Measurements from ENCODE around the gene EGFL7. TPM values are rescaled to one million over a fixed set of nuclear protein-coding genes. Genes with fewer than 3 reads are reported as not detected.
"Not testable (repeated sequence)": the region's sequence is repeated elsewhere in the genome, so short reads cannot be mapped to it uniquely, and the experiment has no call there.

The EGFL7 gene
- total RNA-seq, 1 experiment from 2014 or later = 0.81 TPM

DNA sequence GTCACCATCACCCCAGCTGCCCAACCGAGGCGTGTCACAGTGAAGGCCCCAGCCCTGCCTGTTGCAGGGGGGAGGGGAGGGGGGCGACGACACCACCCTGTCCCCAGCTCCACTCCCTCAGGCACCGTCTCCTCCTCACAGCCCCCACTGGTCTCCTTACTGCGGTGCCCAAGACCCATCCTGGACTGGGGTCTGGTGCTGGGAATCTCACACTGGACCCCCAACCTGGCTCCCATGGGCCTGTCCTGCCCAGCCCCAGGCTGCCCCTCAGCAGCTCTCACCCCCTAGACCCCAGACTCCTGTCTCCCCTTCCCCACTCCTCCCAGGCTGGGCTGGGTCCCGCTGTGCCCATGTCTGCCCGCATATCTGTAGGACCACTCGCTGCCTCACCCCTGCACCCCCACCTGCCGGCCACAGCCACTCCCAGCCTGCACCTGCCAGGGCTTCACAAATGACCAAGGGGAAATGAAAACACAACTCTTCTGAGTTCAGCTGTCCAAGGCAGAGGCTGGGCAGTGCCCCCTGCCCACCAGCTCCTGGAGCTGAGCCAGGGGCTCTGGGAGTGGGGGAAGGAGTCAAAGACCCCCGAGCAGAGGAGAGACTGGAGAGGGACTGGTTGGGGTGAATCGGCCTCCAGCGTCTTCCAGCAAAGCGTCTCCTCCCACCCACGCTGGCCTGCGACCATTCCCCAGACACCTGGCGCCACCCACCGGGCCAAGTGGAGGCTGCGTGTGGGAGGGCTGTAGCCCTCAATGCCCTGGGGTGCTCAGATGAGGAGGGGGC is 32.6 kb upstream of the EGFL7 start:
- no peak overlapping the region for H3K27ac ChIP-seq
- no peaks in the 10 kb centered on the region for H3K36me3 ChIP-seq
- no peaks in the 10 kb centered on the region for H3K9me3 ChIP-seq (replicated peaks)
- DNase-seq = peak; percentile 68 to 79
- peaks cover 14% of the 10 kb centered on the region for H3K27me3 ChIP-seq
- peaks cover 24% of the 10 kb centered on the region for H3K4me1 ChIP-seq
- no peak overlapping the region for H3K4me3 ChIP-seq

DNA sequence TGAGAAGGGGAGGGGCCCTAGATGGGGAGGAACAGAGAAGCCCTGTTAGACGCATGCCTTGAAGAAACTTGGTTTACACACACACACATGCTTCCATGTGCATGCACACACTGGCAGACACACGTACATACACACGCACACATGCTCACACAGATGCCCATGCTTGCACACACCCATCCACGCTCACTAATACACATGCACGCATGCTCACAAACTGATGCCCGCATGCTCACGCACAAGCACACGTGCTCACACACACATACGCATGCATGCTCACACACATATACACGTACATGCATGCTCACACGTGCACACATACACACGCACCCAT is 32.1 kb upstream of the EGFL7 start:
- no peak overlapping the region for H3K4me3 ChIP-seq
- H3K36me3 ChIP-seq = no peaks in the 10 kb centered on the region
- H3K9me3 ChIP-seq (replicated peaks) = no peaks in the 10 kb centered on the region
- H3K27me3 ChIP-seq = peaks cover 14% of the 10 kb centered on the region
- peaks cover 24% of the 10 kb centered on the region for H3K4me1 ChIP-seq
- DNase-seq = no peak
- no peak overlapping the region for H3K27ac ChIP-seq

DNA sequence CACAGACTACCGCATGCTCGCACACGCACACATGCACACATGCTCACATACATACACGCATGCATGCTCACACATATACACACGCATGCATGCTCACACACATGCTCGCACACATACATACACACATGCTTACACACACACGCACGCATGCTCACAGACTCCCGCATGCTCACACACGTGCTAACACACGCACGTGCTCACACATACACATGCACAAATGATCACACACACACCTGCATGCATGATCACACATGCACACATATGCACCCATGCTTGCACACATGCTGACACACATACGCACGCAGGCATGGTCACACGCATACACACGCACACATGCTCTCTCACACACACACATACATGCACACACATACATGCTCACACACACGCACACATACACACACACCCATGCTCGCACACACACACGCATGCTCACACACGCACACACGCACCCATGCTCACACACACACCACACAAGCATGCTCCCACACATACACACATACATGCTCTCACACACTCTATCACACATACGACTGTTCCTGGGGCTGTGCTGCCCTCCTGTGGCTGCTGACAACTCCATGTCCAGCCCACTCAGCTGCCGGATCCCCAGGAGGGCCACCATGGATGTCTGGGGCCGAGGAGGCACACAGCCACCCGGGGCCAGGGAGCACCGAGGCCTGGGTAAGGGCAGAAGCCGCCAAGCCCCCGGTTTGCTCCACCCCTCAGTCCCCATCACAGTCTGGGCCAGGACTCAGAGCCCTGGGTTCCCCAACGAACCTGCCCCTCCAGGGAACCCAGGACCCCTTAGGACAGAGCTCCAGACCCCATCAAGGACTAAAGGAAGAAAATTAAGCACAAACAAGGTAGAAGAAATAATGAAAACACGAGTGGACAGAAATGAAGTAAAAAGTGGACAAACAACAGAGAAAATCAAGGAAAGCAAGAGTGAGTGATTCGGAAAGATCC is 31.4 kb upstream of the EGFL7 start:
- H3K27ac ChIP-seq = no peak overlapping the region
- no peaks in the 10 kb centered on the region for H3K9me3 ChIP-seq (replicated peaks)
- DNase-seq = peak; percentile 84 to 90
- H3K4me1 ChIP-seq = peaks cover 23% of the 10 kb centered on the region
- H3K27me3 ChIP-seq = peaks cover 15% of the 10 kb centered on the region
- H3K4me3 ChIP-seq = no peak overlapping the region
- H3K36me3 ChIP-seq = no peaks in the 10 kb centered on the region

DNA sequence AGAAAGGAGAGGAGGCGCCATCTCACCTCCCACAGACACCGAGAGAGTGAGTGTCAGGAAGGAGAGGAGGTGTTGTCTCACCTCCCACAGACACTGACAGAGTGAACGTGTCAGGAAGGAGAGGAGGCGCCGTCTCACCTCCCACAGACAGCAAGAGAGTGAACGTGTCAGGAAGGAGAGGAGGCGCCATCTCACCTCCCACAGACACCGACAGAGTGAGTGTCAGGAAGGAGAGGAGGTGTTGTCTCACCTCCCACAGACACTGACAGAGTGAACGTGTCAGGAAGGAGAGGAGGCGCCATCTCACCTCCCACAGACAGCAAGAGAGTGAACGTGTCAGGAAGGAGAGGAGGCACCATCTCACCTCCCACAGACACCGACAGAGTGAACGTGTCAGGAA is 30.6 kb upstream of the EGFL7 start:
- not testable (repeated sequence) for H3K9me3 ChIP-seq (replicated peaks); H3K27ac ChIP-seq; H3K36me3 ChIP-seq; DNase-seq; H3K4me3 ChIP-seq
- Histone ChIP-seq H3K4me1 (peaks cover 23% of the 10 kb centered on the region), H3K27me3 (peaks cover 17% of the 10 kb centered on the region)

DNA sequence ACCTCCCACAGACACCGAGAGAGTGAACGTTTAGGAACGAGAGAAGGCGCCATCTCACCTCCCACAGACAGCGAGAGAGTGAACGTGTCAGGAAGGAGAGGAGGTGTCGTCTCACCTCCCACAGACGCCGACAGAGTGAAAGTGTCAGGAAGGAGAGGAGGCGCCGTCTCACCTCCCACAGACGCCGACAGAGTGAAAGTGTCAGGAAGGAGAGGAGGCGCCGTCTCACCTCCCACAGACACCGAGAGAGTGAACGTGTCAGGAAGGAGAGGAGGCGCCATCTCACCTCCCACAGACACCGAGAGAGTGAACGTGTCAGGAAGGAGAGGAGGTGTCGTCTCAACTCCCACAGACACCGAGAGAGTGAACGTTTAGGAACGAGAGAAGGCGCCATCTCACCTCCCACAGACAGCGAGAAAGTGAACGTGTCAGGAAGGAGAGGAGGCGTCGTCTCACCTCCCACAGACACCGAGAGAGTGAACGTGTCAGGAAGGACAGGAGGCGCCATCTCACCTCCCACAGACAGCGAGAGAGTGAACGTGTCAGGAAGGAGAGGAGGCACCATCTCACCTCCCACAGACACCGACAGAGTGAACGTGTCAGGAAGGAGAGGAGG is 30.1 kb upstream of the EGFL7 start:
- H3K27ac ChIP-seq; H3K4me3 ChIP-seq; H3K9me3 ChIP-seq (replicated peaks); H3K36me3 ChIP-seq; DNase-seq: not testable (repeated sequence)
- Histone ChIP-seq H3K27me3 (peaks cover 12% of the 10 kb centered on the region), H3K4me1 (peaks cover 21% of the 10 kb centered on the region)

DNA sequence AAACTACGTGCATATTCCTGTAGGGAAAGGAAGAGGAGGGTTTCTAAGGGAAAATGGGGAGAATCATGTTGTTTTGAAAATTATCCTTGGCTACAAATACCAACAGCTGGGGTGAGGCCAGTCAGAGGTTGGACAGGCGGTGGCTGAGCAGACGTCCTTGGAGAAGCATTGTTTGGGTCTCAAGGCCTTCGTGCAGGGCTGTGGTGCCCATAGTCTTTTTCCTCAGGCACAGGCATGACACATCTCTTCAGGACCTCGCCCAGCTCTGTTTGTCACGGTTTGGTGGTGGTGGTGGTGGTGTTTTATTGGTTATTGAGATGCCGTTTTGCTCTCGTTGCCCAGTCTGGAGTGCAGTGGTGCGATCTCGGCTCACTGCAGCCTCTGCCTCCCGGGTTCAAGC is 27.8 kb upstream of the EGFL7 start:
- no peak overlapping the region for H3K27ac ChIP-seq
- no peak overlapping the region for H3K4me3 ChIP-seq
- DNase-seq = peak; percentile 47 to 58
- H3K4me1 ChIP-seq = peaks cover 15% of the 10 kb centered on the region
- H3K36me3 ChIP-seq = no peaks in the 10 kb centered on the region
- H3K27me3 ChIP-seq = peaks cover 4% of the 10 kb centered on the region
- no peaks in the 10 kb centered on the region for H3K9me3 ChIP-seq (replicated peaks)

DNA sequence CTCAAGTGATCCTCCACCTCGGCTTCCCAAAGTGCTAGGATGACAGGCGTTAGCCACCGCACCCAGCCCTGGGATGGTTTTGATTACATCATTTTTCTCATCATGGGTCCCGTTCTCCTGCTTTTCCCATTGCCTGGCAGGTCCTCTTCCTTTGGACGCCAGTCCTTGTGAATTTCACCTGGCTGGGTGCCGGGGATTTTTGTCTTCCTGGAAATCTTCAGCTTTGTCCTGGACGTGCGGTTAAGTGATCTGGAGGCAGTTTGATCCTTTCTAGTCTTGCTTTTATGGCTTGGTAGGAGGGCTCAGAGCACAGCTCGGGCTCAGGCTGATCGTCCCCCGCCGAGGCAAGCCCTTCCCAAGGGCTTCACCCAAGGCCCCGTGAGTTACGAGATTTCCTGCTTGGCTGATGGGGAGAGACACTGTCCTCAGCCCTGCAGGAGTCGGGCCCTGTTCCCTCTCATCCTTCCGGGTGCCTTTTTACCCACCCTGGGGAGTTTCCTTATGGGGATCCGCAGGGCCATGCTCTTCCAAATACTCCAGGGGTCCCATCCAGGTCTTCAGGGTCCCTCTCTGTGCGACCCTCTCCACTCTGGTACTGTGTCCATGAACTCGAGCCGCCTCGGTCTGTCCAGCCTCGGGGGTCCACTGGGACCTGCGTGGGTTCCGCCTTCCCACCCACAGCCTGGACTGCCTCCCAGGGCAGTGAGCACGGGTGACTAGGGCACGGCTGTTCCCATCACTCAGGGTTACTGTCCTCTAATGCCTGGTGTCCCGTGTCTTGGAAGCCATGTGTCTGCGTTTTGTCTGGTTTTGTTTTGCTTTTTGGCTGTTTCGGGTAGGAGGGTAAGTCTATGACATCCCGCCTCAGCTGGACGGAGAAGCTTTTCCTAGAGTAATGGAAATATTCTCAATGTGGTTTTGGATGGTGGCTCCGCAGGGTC is 22.3 kb upstream of the EGFL7 start:
- no peaks in the 10 kb centered on the region for H3K36me3 ChIP-seq
- peak overlapping the region; percentile 48 for H3K27ac ChIP-seq
- H3K27me3 ChIP-seq = peaks cover 10% of the 10 kb centered on the region
- peak overlapping the region; percentile 44 for H3K4me3 ChIP-seq
- H3K4me1 ChIP-seq = peaks cover 24% of the 10 kb centered on the region
- DNase-seq = peak; percentile 85 to 93
- no peaks in the 10 kb centered on the region for H3K9me3 ChIP-seq (replicated peaks)

DNA sequence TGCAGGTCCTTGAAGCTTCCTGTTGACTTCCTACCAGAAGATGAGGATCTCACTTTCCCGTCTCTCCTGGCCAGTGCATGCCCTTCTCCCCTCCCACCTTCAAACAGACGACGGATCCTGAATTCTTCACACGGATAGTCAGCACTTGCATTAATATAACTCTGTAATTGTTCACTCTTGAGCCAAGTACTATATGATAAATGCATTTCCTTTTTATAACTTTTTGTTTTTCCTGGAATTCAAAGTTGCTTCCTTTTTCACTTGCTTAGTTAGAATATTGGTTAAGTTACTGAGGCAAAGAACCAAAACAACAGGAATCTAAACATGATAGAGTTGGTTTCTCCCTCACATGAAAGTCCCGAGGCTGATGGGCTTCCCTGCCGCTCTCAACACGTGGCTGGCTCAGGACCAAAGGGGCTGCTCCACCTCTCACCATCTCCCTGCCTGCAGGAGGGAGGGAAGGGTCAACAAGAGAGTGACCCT is 20.2 kb upstream of the EGFL7 start:
- no peaks in the 10 kb centered on the region for H3K36me3 ChIP-seq
- peaks cover 30% of the 10 kb centered on the region for H3K4me1 ChIP-seq
- H3K27ac ChIP-seq = no peak overlapping the region
- no peak for DNase-seq
- peaks cover 24% of the 10 kb centered on the region for H3K27me3 ChIP-seq
- no peaks in the 10 kb centered on the region for H3K9me3 ChIP-seq (replicated peaks)
- H3K4me3 ChIP-seq = no peak overlapping the region

DNA sequence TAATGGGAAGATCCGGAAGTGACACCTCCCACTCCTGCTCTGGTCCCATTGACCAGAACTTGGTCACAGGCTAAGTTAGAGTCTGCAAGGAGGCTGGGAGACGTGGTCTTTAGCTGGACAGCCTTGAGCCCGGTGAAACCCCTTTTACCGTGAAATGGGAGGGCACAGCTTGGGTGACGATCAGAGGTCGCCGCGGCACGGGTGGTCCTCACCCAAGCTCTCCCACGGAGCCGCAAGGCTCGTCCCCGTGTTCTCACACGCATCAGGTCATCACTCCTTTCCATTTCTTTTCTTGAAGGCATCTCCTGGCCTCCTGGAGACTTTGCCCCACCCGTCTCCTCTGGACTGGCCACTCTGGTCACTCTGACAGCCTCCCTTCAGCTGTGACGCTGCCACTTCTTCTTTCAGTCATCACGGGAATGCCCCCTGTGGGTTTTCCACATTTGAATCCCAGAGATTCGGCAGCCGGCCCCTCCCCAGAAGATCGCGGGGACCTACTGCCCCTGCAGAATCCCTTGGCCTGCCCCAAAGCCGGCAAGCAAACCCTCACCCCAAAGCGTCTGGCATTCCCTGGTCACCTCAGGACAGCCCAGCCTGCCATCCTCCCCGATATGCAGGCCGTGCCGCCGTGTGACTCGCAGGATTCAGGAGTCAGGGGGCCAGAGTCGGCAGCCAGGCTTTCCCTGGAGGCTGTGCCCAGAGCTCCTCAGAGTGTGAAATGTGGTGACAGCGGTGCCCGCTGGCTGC is 18.9 kb upstream of the EGFL7 start:
- Histone ChIP-seq H3K27me3 (peaks cover 30% of the 10 kb centered on the region), H3K36me3 (no peaks in the 10 kb centered on the region), H3K4me1 (peaks cover 30% of the 10 kb centered on the region), H3K9me3 (replicated peaks) (no peaks in the 10 kb centered on the region), H3K4me3 (no peak overlapping the region), H3K27ac (no peak overlapping the region)
- no peak for DNase-seq

DNA sequence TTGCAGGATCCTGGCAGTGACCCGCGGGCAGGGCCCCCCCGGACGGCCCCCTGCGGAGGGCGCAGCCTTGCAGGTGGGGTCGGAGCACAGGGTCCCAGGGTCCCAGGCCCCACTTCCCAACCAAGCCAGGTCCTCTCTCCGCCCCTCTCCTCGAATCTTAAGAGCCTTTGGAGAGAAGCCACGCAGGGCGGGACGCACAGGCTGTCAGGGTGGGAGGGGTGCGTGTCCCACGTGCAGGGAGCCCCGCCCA is 18.4 kb upstream of the EGFL7 start:
- Histone ChIP-seq H3K36me3 (no peaks in the 10 kb centered on the region), H3K4me3 (no peak overlapping the region), H3K9me3 (replicated peaks) (no peaks in the 10 kb centered on the region), H3K27ac (no peak overlapping the region), H3K4me1 (peaks cover 30% of the 10 kb centered on the region), H3K27me3 (peaks cover 32% of the 10 kb centered on the region)
- DNase-seq = peak in 1 of 2 experiments; percentile 68

DNA sequence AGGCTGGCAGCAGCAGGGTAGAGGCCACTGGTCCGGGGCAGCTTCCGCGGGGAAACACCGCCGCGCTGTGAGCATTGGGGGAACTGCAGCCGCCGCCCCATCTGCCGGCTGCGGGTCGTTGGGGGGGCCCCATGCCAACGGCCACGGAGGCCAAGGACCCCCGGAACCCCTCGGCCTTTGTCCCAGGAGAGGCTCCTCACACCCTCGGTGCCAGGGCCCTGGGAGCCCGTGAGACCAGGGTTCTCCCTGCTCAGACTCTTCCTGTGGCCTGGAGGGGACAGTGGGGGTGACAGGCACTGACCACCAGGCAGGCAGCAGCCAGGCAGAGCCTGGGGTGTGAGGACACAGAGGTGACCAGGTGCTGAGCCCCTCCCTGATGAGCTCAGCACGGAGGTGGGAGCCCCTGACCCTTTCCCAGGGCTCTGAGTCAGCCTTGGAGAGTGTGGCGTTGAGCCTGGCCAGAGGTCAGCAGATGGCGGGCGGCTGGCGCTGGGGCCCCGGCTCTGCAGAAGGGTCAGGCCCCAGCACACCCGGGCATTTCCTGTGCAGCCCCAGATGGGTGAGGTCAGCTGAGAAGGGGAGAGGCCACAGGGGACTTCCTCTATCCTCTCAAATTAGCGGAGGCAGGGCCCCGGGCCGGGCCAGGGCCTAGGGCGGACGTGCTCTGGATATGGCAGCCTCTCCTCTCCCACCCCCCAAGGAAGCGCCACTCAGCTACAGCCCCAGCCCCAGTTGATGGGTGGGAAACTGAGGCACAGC is 17.9 kb upstream of the EGFL7 start:
- H3K27ac ChIP-seq = no peak overlapping the region
- peaks cover 30% of the 10 kb centered on the region for H3K4me1 ChIP-seq
- no peak overlapping the region for H3K4me3 ChIP-seq
- H3K9me3 ChIP-seq (replicated peaks) = no peaks in the 10 kb centered on the region
- H3K36me3 ChIP-seq = no peaks in the 10 kb centered on the region
- peaks cover 37% of the 10 kb centered on the region for H3K27me3 ChIP-seq
- DNase-seq = peak in 1 of 2 experiments; percentile 67

DNA sequence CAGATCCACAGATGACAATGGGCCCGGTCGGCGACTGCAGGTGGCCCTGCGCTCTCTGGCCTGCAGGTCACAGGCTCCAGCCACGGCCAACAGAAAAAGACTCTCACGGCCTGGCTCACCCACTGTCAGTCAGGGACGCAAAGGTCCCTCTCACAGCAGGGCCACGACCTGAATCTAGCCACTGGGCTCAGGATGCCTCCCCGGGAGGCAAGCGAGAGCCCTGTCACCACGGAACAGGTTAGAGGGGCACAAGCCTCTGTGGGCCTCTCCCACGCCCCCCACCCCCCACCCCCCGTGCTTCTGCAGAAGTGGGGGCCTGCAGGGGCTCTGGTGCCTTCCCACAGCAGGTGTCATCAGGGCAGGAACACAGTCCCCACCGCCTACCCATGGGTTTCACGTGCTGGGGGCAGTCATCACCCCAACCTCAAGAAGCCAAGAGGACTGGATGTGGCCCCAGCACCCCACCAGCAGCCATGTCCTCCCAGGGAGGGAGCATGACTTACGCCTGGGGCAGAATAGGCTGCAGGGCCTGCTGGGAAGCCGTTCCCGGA is 17.3 kb upstream of the EGFL7 start:
- H3K27me3 ChIP-seq = peaks cover 37% of the 10 kb centered on the region
- H3K36me3 ChIP-seq = no peaks in the 10 kb centered on the region
- H3K4me1 ChIP-seq = peaks cover 25% of the 10 kb centered on the region
- DNase-seq = no peak
- H3K9me3 ChIP-seq (replicated peaks) = no peaks in the 10 kb centered on the region
- no peak overlapping the region for H3K27ac ChIP-seq
- no peak overlapping the region for H3K4me3 ChIP-seq
